Smooth muscle cell (in vitro differentiated cells): ENCODE measurements around the gene TRPC6. TPM values are rescaled to one million over a fixed set of nuclear protein-coding genes. Genes with fewer than 3 reads are reported as not detected.
A peak's percentile ranks its signal among the peaks of the same experiment; 100 is the strongest.

Experiments used
- DNase-seq: peaks from one replicate; lab custom pipeline; 2025; ENCODE audit not compliant: unreplicated experiment; lab: John Stamatoyannopoulos, UW
- H2AFZ ChIP-seq: fragments of 200-600 bp; sonication (generic); 2 replicates; pipeline ENCODE4 v1.6.0; 2016; ENCODE audit warnings: antibody characterized with exemption, low read depth, mild to moderate bottlenecking
- H3F3A ChIP-seq: fragments of 200-600 bp; sonication (generic); 2 replicates; pipeline ENCODE4 v1.6.0; 2017; ENCODE audit warnings: antibody characterized with exemption, low read depth
- H3K27ac ChIP-seq: fragments of 200-600 bp; sonication (generic); 2 replicates; pipeline ENCODE4 v1.5.1; 2016; ENCODE audit warnings: low read depth, mild to moderate bottlenecking
- H3K27me3 ChIP-seq: fragments of 200-600 bp; sonication (generic); 2 replicates; pipeline ENCODE4 v1.6.1; 2016; ENCODE audit warnings: low read depth, mild to moderate bottlenecking
- H3K36me3 ChIP-seq: fragments of 200-600 bp; sonication (generic); 2 replicates; pipeline ENCODE4 v1.5.1; 2016; ENCODE audit warnings: low read depth
- H3K4me1 ChIP-seq: fragments of 200-600 bp; sonication (generic); 2 replicates; pipeline ENCODE4 v1.5.1; 2016; ENCODE audit warnings: low read depth
- H3K4me2 ChIP-seq: fragments of 200-600 bp; sonication (generic); 2 replicates; pipeline ENCODE4 v1.6.0; 2016; ENCODE audit warnings: mild to moderate bottlenecking
- H3K4me3 ChIP-seq: fragments of 200-600 bp; sonication (generic); 2 replicates; pipeline ENCODE4 v1.5.1; 2016; ENCODE audit warnings: mild to moderate bottlenecking
- H3K79me2 ChIP-seq: fragments of 200-600 bp; sonication (generic); 2 replicates; pipeline ENCODE4 v1.6.0; 2016; ENCODE audit warnings: low read depth, mild to moderate bottlenecking
- H3K9ac ChIP-seq: fragments of 200-600 bp; sonication (generic); 2 replicates; pipeline ENCODE4 v1.6.0; 2016; ENCODE audit warnings: low read depth
- H3K9me3 ChIP-seq: fragments of 200-600 bp; sonication (generic); replicated peaks from 2 replicates; pipeline ENCODE4 v1.5.1; 2016; ENCODE audit warnings: low read depth
- H4K20me1 ChIP-seq: fragments of 200-600 bp; sonication (generic); 2 replicates; pipeline ENCODE4 v1.6.0; 2016; ENCODE audit warnings: low read depth
- WGBS: methylation state at CpG from one replicate; pipeline ENCODE4 v1.1.7; 2016; ENCODE audit warnings: low lambda C conversion rate; 5-methylcytosine and 5-hydroxymethylcytosine counted together
- polyA plus RNA-seq: library from polyadenylated mRNA; unstranded; fragments of >200 nt; fragmentation: Nextera tagmentation; extraction: Ambion mirVana; gene quantifications from 2 replicates; pipeline ENCODE4 v1.2.1, GENCODE V29; 2016
- total RNA-seq: library from RNA; depleted of rRNA; stranded (reverse); fragments of >200 nt; gene quantifications from 2 replicates; pipeline ENCODE4 v1.2.3, GENCODE V29; 2014
- TF ChIP-seq, protein P1 (sequence below): fragments of 200-600 bp; sonication (generic); IDR thresholded peaks from 2 replicates; pipeline ENCODE4 v1.5.1; 2017; ENCODE audit warnings: borderline replicate concordance, mild to moderate bottlenecking, antibody characterized with exemption; ENCODE audit not compliant: insufficient read depth, poor library complexity, severe bottlenecking

The TRPC6 gene
- total and polyA plus RNA-seq, 2 experiments from 2014 or later = 0.18 TPM; not detected in 1

DNA sequence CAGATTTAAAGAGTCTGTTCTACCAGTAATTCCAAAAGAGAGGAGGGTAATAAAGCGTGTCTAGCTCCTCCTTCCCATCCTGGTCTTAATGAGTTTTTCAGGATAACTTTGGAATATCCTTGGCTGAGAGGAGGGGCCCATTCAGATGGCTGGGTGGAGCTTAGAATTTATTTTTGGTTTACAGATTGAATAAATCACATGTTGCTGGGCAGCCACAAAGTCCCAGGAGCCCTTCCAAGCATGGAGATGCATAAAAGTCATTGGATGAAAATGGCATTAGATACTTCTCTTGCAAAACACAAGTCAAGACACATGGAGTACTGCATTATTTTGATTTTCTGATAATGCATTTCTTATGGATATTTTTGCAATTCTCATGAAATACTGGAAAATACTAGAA lies 139.0 kb downstream of the TRPC6 start:
- H3K4me1 ChIP-seq = peaks cover 13% of the 10 kb centered on the region
- no peak for DNase-seq
- no peaks in the 10 kb centered on the region for H3F3A ChIP-seq
- no peaks in the 10 kb centered on the region for H3K9me3 ChIP-seq
- H3K36me3 ChIP-seq = no peaks in the 10 kb centered on the region
- no peak overlapping the region for H3K9ac ChIP-seq
- H3K27ac ChIP-seq = no peak overlapping the region
- no peak overlapping the region for H3K4me2 ChIP-seq
- H3K27me3 ChIP-seq = no peaks in the 10 kb centered on the region
- H3K4me3 ChIP-seq = no peak overlapping the region
- TF ChIP-seq, protein P1, sequence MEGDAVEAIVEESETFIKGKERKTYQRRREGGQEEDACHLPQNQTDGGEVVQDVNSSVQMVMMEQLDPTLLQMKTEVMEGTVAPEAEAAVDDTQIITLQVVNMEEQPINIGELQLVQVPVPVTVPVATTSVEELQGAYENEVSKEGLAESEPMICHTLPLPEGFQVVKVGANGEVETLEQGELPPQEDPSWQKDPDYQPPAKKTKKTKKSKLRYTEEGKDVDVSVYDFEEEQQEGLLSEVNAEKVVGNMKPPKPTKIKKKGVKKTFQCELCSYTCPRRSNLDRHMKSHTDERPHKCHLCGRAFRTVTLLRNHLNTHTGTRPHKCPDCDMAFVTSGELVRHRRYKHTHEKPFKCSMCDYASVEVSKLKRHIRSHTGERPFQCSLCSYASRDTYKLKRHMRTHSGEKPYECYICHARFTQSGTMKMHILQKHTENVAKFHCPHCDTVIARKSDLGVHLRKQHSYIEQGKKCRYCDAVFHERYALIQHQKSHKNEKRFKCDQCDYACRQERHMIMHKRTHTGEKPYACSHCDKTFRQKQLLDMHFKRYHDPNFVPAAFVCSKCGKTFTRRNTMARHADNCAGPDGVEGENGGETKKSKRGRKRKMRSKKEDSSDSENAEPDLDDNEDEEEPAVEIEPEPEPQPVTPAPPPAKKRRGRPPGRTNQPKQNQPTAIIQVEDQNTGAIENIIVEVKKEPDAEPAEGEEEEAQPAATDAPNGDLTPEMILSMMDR = no peak
- 100% methylated on average over 1 of the region's 1 CpG for WGBS
- H2AFZ ChIP-seq = no peak overlapping the region
- no peaks in the 10 kb centered on the region for H3K79me2 ChIP-seq
- no peaks in the 10 kb centered on the region for H4K20me1 ChIP-seq

GRCh38 chr11:101444164-101444563 lies 139.6 kb downstream of the TRPC6 start:
- H3K79me2 ChIP-seq = no peaks in the 10 kb centered on the region
- H3K4me1 ChIP-seq = peaks cover 13% of the 10 kb centered on the region

DNA sequence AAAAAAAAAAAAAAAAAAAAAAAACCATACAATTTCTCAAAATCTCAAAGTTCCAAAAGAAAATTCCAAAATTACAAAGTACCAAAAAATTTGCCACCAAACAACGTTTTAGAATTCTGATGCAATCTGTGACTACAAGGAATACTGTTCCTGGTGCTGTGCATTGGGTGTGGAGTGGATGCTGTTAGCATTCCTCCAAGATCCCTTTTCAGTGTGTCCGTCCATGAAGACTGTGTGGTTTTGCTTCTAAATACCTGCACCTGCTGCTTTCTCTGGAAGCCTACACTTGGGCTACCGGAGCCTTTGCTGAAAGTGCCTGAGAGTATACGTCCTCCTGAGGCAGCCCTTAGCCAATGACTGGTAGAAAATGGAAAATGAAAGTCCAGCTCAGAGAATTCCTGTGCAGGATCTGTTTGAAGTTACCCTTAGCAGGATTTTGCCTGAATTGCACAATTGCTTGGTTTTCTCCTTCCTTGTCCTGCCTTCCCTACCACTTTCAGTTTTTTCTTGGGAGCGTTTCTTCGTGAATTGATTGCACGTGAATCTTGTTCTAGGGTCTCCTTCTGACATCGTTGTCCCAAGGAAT lies 140.8 kb downstream of the TRPC6 start:
- Histone ChIP-seq H3K4me3 (no peak overlapping the region), H3K27ac (no peak overlapping the region), H3K79me2 (no peaks in the 10 kb centered on the region), H3K4me2 (no peak overlapping the region), H3K9me3 (no peaks in the 10 kb centered on the region), H2AFZ (no peak overlapping the region), H3F3A (no peaks in the 10 kb centered on the region), H3K9ac (no peak overlapping the region), H3K27me3 (no peaks in the 10 kb centered on the region), H3K36me3 (no peaks in the 10 kb centered on the region), H4K20me1 (no peaks in the 10 kb centered on the region), H3K4me1 (peaks cover 13% of the 10 kb centered on the region)
- DNase-seq = no peak
- TF ChIP-seq, protein P1 = no peak
- 86% methylated on average over 8 of the region's 8 CpGs for WGBS

More at GRCh38 chr11:101444164-101444563, 139.6 kb downstream of the TRPC6 start:
- no peaks in the 10 kb centered on the region for H4K20me1 ChIP-seq
- no peaks in the 10 kb centered on the region for H3F3A ChIP-seq
- no peak overlapping the region for H3K4me2 ChIP-seq
- no peak for DNase-seq
- no peaks in the 10 kb centered on the region for H3K27me3 ChIP-seq
- no peak overlapping the region for H2AFZ ChIP-seq
- H3K36me3 ChIP-seq = no peaks in the 10 kb centered on the region
- H3K9ac ChIP-seq = no peak overlapping the region
- TF ChIP-seq, protein P1 = no peak
- H3K4me3 ChIP-seq = no peak overlapping the region
- H3K9me3 ChIP-seq = no peaks in the 10 kb centered on the region
- no peak overlapping the region for H3K27ac ChIP-seq
- WGBS = 65% methylated on average over 5 of the region's 5 CpGs

DNA sequence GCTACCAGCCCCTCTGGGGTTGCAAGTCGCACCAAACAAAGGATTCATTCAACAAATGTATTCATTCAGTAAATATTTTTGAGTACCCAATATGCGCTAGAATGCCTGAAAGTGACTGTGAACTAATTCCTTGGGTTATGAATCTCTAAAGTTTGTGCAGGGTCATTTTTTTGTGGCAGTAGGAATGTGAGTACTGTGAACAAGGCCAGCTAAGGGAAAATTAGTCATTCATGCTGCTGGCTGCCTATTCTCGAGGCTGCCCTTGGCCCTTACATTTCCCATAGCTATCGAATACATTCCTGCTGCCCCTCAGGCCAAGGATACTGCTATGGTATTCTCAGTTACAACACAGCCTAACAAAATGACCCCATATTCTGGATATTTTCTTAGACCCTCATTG lies 141.6 kb downstream of the TRPC6 start:
- Histone ChIP-seq H3K9me3 (no peaks in the 10 kb centered on the region), H3K4me2 (no peak overlapping the region), H3K9ac (no peak overlapping the region), H2AFZ (no peak overlapping the region), H3K79me2 (no peaks in the 10 kb centered on the region), H3K27ac (peak overlapping the region; percentile 65), H3K4me1 (peaks cover 13% of the 10 kb centered on the region), H3K27me3 (no peaks in the 10 kb centered on the region), H3F3A (no peaks in the 10 kb centered on the region), H3K36me3 (no peaks in the 10 kb centered on the region), H4K20me1 (no peaks in the 10 kb centered on the region), H3K4me3 (no peak overlapping the region)
- no peak for DNase-seq
- TF ChIP-seq, protein P1 = no peak
- 44% methylated on average over 4 of the region's 4 CpGs for WGBS
